A549 (cell line): ENCODE results near the gene TMEM190. TPM values are rescaled to one million over a fixed set of nuclear protein-coding genes. Genes with fewer than 3 reads are reported as not detected.
A peak's percentile ranks its signal among the peaks of the same experiment; 100 is the strongest.

Experiments used
- ATAC-seq, 2 experiments: fragments of 200-7000 bp in 1 of 2; fragments of >200 bp in 1 of 2; cut with Nextera tagmentation in 1 of 2; cut with Tn5 transposase in 1 of 2; 3 replicates each; pipeline versions ENCODE4 v1.8.0 to v1.9.1; 2018 to 2020; ENCODE audit warnings: mild to moderate bottlenecking in 1 of 2, moderate library complexity in 1 of 2
- CTCF ChIA-PET: fragments of 300-600 bp; sonication (Branson Sonifier 250); formaldehyde crosslinking; extraction: SDS; loops from one replicate; lab custom pipeline; 2021; ENCODE audit warnings: antibody characterized with exemption, inconsistent platforms; lab: Yijun Ruan, JAX
- POLR2A ChIA-PET: fragments of 350-600 bp; formaldehyde crosslinking; extraction: SDS; loops from one replicate; lab custom pipeline; 2021; ENCODE audit warnings: antibody characterized with exemption, inconsistent platforms; lab: Yijun Ruan, JAX
- DNase-seq, 2 experiments: peaks; one replicate each; pipeline versions ENCODE4 v3.0.0 to v3.0.0-alpha.2; 2011 to 2016; ENCODE audit warnings: low read depth in 1 of 2, low spot score in 1 of 2
- FAIRE-seq: peaks from 2 replicates; lab custom pipeline; 2011; peaks lifted over from hg19 to GRCh38; lab: Jason Lieb, UNC
- H3K27ac ChIP-seq, 2 experiments: fragments of >200 bp; sonication (Bioruptor Twin); formaldehyde crosslinking; 3 replicates each; pipeline ENCODE4 v1.5.1; 2016 to 2017
- H3K4me1 ChIP-seq: fragments of >200 bp; sonication (Bioruptor Twin); formaldehyde crosslinking; 3 replicates; pipeline ENCODE4 v1.6.1; 2016
- H3K4me2 ChIP-seq: fragments of >200 bp; sonication (Bioruptor Twin); formaldehyde crosslinking; 3 replicates; pipeline ENCODE4 v1.6.1; 2016
- H3K4me3 ChIP-seq: fragments of >200 bp; sonication (Bioruptor Twin); formaldehyde crosslinking; 3 replicates; pipeline ENCODE4 v1.5.1; 2016
- H3K9me3 ChIP-seq: fragments of >200 bp; sonication (Bioruptor Twin); formaldehyde crosslinking; 3 replicates; pipeline ENCODE4 v1.6.1; 2016
- CBX8 ChIP-seq: fragments of 200-600 bp; sonication (generic); IDR thresholded peaks from 2 replicates; pipeline ENCODE4 v1.6.1; 2016
- CTCF ChIP-seq: fragments of >200 bp; sonication (Bioruptor Twin); formaldehyde crosslinking; IDR thresholded peaks from 3 replicates; pipeline ENCODE4 v1.5.1; 2016
- EHMT2 ChIP-seq: fragments of 200-600 bp; sonication (generic); IDR thresholded peaks from 2 replicates; pipeline ENCODE4 v1.6.1; 2016; ENCODE audit warnings: antibody characterized with exemption, low read depth, mild to moderate bottlenecking, moderate library complexity
- ESRRA ChIP-seq: fragments of 150-350 bp; IDR thresholded peaks from 2 replicates; pipeline ENCODE4 v1.6.1; 2014; ENCODE audit warnings: mild to moderate bottlenecking, low read length, borderline replicate concordance
- FOXS1 ChIP-seq: fragments of 250-450 bp; sonication (Bioruptor Pico); IDR thresholded peaks from 2 replicates; pipeline ENCODE4 v1.5.0; 2020; ENCODE audit warnings: mild to moderate bottlenecking, moderate library complexity
- HES2 ChIP-seq: fragments of >200 bp; sonication (Bioruptor Twin); formaldehyde crosslinking; IDR thresholded peaks from 2 replicates; pipeline ENCODE4 v1.6.1; 2016
- HMGXB4 ChIP-seq: fragments of 250-450 bp; sonication (Bioruptor Pico); IDR thresholded peaks from 2 replicates; pipeline ENCODE4 v1.5.0; 2021; ENCODE audit warnings: mild to moderate bottlenecking, moderate library complexity, borderline replicate concordance
- KDM5A ChIP-seq: fragments of 200-600 bp; sonication (generic); IDR thresholded peaks from 2 replicates; pipeline ENCODE4 v1.6.1; 2016; ENCODE audit warnings: antibody characterized with exemption, mild to moderate bottlenecking
- MAFK ChIP-seq: fragments of 450-650 bp; IDR thresholded peaks from 2 replicates; pipeline ENCODE4 v1.6.1; 2014; ENCODE audit not compliant: partially characterized antibody
- MAX ChIP-seq: IDR thresholded peaks from 2 replicates; pipeline ENCODE4 v1.6.1; 2012
- MAZ ChIP-seq: fragments of 150-350 bp; IDR thresholded peaks from 2 replicates; pipeline ENCODE4 v1.6.1; 2014; ENCODE audit warnings: antibody characterized with exemption, low read depth, low read length, borderline replicate concordance
- MYC ChIP-seq: IDR thresholded peaks from 2 replicates; pipeline ENCODE4 v1.6.1; 2012; ENCODE audit warnings: mild to moderate bottlenecking, inconsistent platforms, low read length, improper control_type of control experiment, borderline replicate concordance
- NFE2L2 ChIP-seq: fragments of 150-350 bp; conservative IDR thresholded peaks from 2 replicates; pipeline ENCODE4 v1.6.1; 2014; ENCODE audit warnings: low read length
- NPAS2 ChIP-seq: fragments of 250-450 bp; sonication (Bioruptor Pico); IDR thresholded peaks from 2 replicates; pipeline ENCODE4 v1.8.0; 2022; ENCODE audit warnings: mild to moderate bottlenecking, moderate library complexity, borderline replicate concordance
- PHF8 ChIP-seq: fragments of 200-600 bp; sonication (generic); IDR thresholded peaks from 2 replicates; pipeline ENCODE4 v1.6.1; 2016; ENCODE audit warnings: low read depth, mild to moderate bottlenecking, antibody characterized with exemption, moderate library complexity, borderline replicate concordance
- RAD21 ChIP-seq, 2 experiments: fragments of >200 bp in 1 of 2; sonication (Bioruptor Twin) in 1 of 2; formaldehyde crosslinking in 1 of 2; IDR thresholded peaks in 1 of 2; conservative IDR thresholded peaks in 1 of 2; 2 replicates in 1 of 2; 3 replicates in 1 of 2; pipeline ENCODE4 v1.6.1; 2012 to 2018; ENCODE audit warnings: inconsistent platforms in 1 of 2
- RCOR1 ChIP-seq: fragments of 150-350 bp; IDR thresholded peaks from 2 replicates; pipeline ENCODE4 v1.6.1; 2014; ENCODE audit warnings: antibody characterized with exemption, low read length, low read depth
- REST ChIP-seq: fragments of 200-600 bp; sonication (generic); IDR thresholded peaks from 2 replicates; pipeline ENCODE4 v1.6.1; 2016; ENCODE audit warnings: antibody characterized with exemption, mild to moderate bottlenecking, moderate library complexity
- SMC3 ChIP-seq: fragments of >200 bp; sonication (Bioruptor Twin); formaldehyde crosslinking; IDR thresholded peaks from 3 replicates; pipeline ENCODE4 v1.6.1; 2018; ENCODE audit warnings: inconsistent platforms
- TP53 ChIP-seq: fragments of 250-450 bp; sonication (Bioruptor Pico); IDR thresholded peaks from 2 replicates; pipeline ENCODE4 v1.5.0; 2021; ENCODE audit warnings: mild to moderate bottlenecking, moderate library complexity
- USF2 ChIP-seq: fragments of 450-650 bp; IDR thresholded peaks from 2 replicates; pipeline ENCODE4 v1.6.1; 2014; ENCODE audit warnings: antibody characterized with exemption
- ZFP36 ChIP-seq: fragments of 450-650 bp; IDR thresholded peaks from 2 replicates; pipeline ENCODE4 v1.6.1; 2014; ENCODE audit warnings: borderline replicate concordance; ENCODE audit not compliant: partially characterized antibody
- WGBS: methylation state at CpG from one replicate; pipeline ENCODE4 v1.1.6; 2017; ENCODE audit errors: missing lambda C conversion rate; 5-methylcytosine and 5-hydroxymethylcytosine counted together
- polyA plus RNA-seq, 4 experiments: library from polyadenylated mRNA; depleted of rRNA in 3 of 4; stranded (reverse); fragments of >200 nt; fragmentation: RNase III in 1 of 4; extraction: RNeasy Plus Mini Kit Qiagen cat#74134 plus additional on column Dnase treatment in 1 of 4; gene quantifications; 2 replicates in 3 of 4; 3 replicates in 1 of 4; pipeline ENCODE4 v1.2.3, GENCODE V29; 2011 to 2017

The TMEM190 gene
- polyA plus RNA-seq, 2 of the 4 experiments (the other 2 are of a cell fraction) = 0.58 to 1.7 TPM

GRCh38 chr19:55344444-55344843, 32.2 kb upstream of the TMEM190 start:
- H3K9me3 ChIP-seq = no peaks in the 10 kb centered on the region
- DNase-seq = no peak
- H3K4me1 ChIP-seq = peaks cover 26% of the 10 kb centered on the region
- no peak for TF ChIP-seq MAFK
- TF ChIP-seq RAD21 (conservative IDR thresholded peaks at IDR 0.05 in 1 of 2, IDR thresholded peaks at IDR 0.05 in 1 of 2) = 0 out of 5 replicates have a peak, but pooled peaks of 1 of the 2 experiments have one; percentile 9
- TF ChIP-seq, all 56 proteins: peak for 1
- ChIA-PET POLR2A (no interaction called here), CTCF (interaction anchor here (1.3 to 3.1 kb wide), 7 partner anchors 8 to 204 kb away, joined by 3 to 16 read pairs (median 4); partner anchors contain the start of gene DNAAF3)
- Histone ChIP-seq H3K4me3 (no peak overlapping the region), H3K4me2 (no peak overlapping the region), H3K27ac (peak overlapping the region; percentile 4 to 61; a peak in 3 of 6 replicates)
- ATAC-seq (no peak), FAIRE-seq (no peak)
- WGBS = 85% methylated on average over 9 of the region's 9 CpGs

- Histone ChIP-seq H3K4me2 (peak overlapping the region; percentile 11; the same call in 1 of the 3 replicates), H3K4me1 (peaks cover 26% of the 10 kb centered on the region), H3K27ac (peak overlapping the region in 1 of 2 experiments; percentile 61; a peak in 3 of 6 replicates), H3K4me3 (no peak overlapping the region), H3K9me3 (no peaks in the 10 kb centered on the region)
- 87% methylated on average over 22 of the region's 22 CpGs for WGBS
- ChIA-PET POLR2A (interaction anchor here (1.0 kb wide), 1 partner anchor 62 kb away, joined by 4 read pairs; the partner anchor contains the start of gene UBE2S), CTCF (interaction anchor here (0.9 to 3.1 kb wide), 12 partner anchors 7 to 205 kb away, joined by 3 to 11 read pairs (median 4); partner anchors contain the start of genes DNAAF3 and TMEM238)
- ATAC-seq = peak; percentile 6 to 9; a peak in 4 of 6 replicates
- FAIRE-seq = no peak
- no peak for DNase-seq
- TF ChIP-seq FOXS1 (CRISPR knock-in tag) (no peak), NPAS2 (no peak), USF2 (no peak), MAX (no peak), TP53 (no peak), KDM5A (no peak), REST (no peak), CBX8 (no peak), SMC3 (no peak), HES2 (no peak), PHF8 (no peak), EHMT2 (no peak), CTCF (no peak), ESRRA (no peak), ZFP36 (no peak), MAZ (no peak), MYC (no peak), RCOR1 (no peak), NFE2L2 (no peak), HMGXB4 (CRISPR knock-in tag) (no peak)
Measured at GRCh38 chr19:55345101-55345817, 31.4 kb upstream of the TMEM190 start.
